PC-9 (cell line): ENCODE measurements around the gene DCLK2.

ENCODE experiments used
- EZH2 ChIP-seq: fragments of 200-600 bp; sonication (generic); IDR thresholded peaks from 2 replicates; pipeline ENCODE4 v1.8.0; 2017; ENCODE audit warnings: antibody characterized with exemption, low read depth
- TF ChIP-seq, protein P1 (sequence below): fragments of 200-600 bp; sonication (generic); conservative IDR thresholded peaks from 2 replicates; pipeline ENCODE4 v1.6.1; 2017; ENCODE audit warnings: mixed run types, antibody characterized with exemption, mild to moderate bottlenecking, moderate library complexity

DNA sequence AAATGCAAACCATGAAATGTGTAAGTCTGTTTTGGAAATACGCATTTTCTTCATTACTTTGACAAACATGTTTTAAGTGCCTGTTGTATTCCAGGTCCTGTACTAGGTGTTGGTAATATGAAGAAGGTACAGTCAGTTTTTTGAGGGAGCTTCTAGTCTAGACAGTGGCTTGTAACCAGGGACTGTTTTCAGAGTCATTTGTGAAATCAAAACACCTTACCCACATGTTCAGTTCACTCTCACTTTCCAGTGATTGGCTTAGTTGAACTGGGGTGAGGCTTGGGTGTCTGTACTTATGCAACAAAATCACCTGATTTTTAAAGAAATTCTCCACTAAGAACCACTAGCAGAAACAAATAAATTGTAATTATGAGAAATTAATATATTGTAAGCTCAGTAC lies 16.4 kb downstream of the DCLK2 start:
- TF ChIP-seq, protein P1, sequence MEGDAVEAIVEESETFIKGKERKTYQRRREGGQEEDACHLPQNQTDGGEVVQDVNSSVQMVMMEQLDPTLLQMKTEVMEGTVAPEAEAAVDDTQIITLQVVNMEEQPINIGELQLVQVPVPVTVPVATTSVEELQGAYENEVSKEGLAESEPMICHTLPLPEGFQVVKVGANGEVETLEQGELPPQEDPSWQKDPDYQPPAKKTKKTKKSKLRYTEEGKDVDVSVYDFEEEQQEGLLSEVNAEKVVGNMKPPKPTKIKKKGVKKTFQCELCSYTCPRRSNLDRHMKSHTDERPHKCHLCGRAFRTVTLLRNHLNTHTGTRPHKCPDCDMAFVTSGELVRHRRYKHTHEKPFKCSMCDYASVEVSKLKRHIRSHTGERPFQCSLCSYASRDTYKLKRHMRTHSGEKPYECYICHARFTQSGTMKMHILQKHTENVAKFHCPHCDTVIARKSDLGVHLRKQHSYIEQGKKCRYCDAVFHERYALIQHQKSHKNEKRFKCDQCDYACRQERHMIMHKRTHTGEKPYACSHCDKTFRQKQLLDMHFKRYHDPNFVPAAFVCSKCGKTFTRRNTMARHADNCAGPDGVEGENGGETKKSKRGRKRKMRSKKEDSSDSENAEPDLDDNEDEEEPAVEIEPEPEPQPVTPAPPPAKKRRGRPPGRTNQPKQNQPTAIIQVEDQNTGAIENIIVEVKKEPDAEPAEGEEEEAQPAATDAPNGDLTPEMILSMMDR, result no peak
- no peak for TF ChIP-seq EZH2
